Pons (tissue), 1 donor: ENCODE results near the gene UBE2D2.
"Not testable (repeated sequence)": the region's sequence is repeated elsewhere in the genome, so short reads cannot be mapped to it uniquely, and the experiment has no call there.

ENCODE experiments used
- DNase-seq: peaks from one replicate; pipeline ENCODE4 v3.0.0-alpha.2; 2016; ENCODE audit warnings: low spot score

The UBE2D2 gene

DNA sequence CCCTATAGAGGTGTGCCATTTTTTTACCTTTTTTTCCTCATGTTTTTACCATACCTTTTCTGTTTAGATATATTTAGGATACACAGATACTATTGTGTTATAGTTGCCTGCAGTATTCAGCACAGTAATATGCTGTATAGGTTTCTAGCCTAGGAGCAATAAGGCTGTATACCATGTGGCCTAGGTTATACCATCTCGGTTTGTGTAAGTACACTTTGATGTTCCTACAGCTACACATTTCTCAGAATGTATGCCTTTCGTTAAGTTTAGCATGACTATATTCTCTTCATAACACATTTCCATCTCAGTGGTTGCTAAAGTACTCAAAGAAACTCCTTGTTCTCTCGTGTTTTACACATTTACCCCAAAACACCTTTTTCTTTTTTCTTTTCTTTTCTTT is 23.0 kb downstream of the UBE2D2 start:
- DNase-seq, result no peak

DNA sequence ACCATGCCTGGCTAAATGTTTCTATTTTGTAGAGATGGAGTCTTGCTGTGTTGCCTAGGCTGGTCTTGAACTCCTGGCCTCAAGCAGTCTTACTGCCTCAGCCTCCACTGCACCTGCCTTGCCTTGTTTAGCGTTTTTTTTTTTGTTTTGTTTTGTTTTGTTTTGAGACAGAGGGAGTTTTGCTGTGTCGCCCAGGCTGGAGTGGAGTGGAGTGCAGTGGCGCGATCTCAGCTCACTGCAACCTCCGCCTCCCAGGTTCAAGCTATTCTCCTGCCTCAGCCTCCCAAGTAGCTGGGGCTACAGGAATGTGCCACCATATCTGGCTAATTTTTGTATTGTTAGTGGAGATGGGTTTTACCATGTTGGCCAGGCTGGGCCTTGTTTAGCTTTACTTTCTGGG is 27.0 kb downstream of the UBE2D2 start:
- DNase-seq, result not testable (repeated sequence)

DNA sequence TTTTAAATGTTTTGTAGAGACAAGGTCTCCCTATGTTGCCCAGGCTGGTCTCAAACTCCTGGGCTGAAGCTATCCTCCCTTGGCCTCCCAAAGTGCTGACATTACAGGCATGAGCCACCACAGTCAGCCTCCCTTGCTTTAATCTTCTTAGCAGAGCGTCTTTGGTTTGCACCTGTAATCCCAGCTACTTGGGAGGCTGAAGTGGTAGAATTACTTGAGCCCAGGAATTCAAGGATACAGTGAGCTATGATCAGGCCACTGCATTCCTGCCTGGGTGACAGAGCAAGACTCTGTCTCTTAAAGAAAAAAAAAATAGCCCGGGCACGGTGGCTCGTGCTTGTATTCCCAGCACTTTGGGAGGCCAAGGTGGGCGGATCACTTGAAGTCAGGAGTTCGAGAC is 27.8 kb downstream of the UBE2D2 start:
- DNase-seq, result no peak

DNA sequence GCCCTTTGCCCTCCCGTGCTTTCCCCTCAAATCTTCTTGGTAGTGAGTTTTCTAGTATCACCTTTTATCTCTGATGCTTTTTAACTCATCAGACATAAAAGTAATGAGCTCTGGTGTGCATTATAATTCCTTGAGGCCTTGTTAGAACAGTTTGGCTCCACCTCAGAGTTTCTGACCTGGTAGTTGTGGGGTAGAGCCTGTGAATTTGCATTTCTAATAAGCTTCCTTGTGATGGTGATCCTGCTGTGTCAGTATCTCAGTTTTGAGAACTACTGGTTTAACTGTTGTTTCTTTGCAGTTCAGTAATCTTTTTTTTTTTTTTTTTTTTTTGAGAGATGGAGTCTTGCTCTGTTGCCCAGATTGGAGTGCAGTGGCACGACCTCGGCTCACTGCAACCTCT is 31.1 kb downstream of the UBE2D2 start:
- no peak for DNase-seq

DNA sequence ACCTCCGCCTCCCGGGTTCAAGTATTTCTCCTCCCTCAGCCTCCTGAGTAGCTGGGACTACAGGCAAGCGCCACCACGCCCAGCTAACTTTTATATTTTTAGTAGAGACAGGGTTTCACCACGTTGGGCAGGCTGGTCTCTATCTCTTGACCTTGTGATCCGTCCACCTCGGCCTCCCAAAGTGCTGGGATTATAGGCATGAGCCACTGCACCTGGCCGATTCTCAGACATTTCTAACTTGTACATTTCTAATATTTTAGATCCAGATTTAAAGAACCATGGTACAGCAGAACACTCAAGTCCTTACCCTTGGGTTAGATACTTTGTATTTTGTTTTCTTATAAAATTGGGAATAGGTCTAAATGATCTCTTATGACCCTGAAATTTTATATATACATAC is 31.9 kb downstream of the UBE2D2 start:
- DNase-seq, result not testable (repeated sequence)

DNA sequence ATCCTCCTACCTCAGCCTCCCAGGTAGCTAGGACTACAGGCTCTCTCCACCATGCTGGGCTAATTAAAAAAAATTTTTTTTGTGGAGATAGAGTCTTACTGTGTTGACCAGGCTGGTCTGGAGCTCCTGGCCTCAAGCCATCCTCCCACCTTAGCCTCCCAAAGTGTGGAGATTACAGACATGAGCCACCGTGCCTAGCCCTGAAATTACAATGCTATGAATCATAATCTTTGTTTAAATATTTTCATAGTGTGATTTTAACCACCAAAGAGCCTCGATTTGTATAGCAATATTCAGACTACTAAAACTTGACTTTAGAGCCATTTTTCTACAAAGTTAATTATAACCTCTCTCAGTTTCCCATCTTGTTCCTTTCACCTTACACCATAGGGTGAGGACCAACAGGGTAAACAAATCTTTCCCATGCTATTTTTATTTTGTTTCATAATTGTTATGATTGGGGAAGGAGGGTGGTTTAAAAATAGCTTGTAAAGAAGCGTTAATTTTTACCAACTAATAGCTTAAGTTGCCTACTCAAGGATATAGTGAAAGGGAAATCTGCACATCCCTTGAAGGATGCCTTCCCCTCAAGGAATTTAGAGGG is 32.7 kb downstream of the UBE2D2 start:
- no peak for DNase-seq

DNA sequence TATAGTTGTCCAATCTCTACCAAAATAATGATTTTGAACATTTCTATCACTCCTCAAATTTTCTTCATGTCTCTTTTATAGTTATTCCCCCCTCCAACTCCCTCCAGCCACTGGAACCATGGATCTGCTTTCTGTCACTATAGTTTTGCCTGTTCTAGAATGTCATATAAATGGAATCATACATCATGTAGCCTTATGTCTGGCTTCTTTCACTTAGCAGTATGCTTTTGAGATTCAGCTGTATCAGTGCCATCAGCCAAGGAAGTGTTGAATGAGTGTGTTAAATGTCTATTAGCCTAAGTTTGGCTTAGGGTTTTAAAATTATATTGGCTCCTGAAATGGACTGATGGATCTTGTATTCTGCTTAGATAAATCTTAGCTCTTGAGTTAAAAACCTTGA is 36.0 kb downstream of the UBE2D2 start:
- DNase-seq, result no peak

DNA sequence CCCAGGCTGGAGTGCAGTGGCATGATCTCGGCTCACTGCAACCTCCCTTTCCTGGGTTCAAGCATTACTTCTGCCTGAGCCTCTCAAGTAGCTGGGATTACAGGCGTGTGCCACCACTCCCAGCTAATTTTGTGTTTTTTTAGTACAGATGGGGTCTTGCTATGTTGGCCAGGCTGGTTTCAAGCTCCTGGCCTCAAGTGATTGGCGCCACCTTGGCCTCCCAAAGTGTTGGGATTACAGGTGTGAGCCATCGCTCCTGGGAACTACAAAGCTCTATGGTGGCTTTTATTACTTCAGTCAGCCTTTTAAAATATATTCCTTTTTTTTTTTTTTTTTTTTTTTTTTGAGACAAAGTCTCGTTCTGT is 37.4 kb downstream of the UBE2D2 start:
- not testable (repeated sequence) for DNase-seq

DNA sequence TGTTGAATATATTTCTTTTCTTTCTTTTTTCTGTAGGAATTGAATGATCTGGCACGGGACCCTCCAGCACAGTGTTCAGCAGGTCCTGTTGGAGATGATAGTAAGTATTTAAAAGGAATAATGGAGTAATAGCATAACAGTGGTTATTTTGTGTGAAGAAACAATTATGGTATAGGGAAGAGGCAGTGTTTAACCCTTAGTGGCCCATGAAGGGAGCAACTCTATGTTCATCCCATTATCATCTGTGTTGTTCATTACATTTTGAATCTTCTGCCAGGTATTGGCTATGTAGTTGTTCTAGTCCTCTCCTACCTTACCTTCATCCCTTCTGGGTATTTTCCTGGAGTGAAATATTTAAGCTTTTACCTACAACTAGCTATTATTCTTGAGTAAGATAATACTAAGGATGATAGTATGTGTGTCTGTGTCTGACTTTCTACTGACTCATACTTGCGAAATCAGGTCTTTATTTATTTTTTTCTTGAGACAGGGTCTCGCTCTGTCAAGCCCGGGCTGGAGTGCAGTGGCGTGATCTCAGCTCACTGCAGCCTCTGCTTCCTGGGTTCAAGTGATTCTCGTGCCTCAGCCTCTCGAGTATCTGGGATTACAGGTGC is 39.3 kb downstream of the UBE2D2 start:
- DNase-seq, result no peak

DNA sequence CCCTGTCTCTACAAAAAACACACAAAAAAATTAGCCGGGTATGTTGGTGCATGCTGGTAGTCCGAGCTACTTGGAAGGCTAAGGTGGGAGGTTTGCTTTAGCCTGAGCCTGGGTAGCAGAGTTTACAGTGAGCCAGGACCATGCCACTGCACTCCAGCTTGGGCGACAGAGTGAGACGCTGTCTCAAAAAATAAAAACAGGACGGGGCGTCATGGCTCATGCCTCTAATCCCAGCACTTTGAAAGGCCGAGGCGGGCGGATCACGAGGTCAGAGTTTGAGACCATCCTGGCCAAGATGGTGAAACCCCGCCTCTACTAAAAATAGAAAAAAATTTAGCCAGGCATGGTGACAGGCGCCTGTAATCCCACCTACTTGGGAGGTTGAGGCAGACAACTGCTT is 40.3 kb downstream of the UBE2D2 start:
- no peak for DNase-seq

DNA sequence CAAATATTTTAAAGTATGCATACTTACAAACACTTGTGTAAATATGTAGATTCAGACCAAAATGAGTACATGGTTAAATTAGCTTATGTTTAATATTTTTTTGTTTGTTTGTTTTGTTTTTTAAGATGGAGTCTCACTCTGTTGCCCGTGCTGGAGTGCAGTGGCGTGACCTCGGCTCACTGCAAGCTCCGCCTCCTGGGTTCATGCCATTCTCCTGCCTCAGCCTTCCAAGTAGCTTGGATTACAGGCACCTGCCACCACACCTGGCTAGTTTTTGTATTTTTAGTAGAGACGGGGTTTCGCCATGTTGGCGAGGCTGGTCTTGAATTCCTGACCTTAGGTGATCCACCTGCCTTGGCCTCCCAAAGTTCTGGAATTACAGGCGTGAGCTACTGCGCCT is 40.8 kb downstream of the UBE2D2 start:
- not testable (repeated sequence) for DNase-seq

DNA sequence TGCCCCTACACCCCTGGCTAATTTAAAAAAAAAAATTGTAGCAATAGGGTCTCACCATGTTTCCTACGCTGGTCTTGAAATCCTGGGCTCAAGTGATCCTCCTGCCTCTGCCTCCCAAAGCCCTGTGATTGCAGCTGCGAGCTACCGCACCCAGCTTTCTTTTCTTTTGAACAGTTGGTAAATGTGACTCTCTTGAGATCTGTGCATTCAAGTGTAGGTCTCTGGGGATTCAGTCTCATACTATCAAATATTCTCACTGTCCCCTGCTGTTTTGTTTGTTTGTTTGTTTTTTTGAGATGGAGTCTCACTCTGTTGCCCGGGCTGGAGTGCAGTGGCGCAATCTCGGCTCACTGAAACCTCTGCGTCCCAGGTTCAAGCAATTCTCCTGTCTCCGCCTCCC is 44.7 kb downstream of the UBE2D2 start:
- no peak for DNase-seq

DNA sequence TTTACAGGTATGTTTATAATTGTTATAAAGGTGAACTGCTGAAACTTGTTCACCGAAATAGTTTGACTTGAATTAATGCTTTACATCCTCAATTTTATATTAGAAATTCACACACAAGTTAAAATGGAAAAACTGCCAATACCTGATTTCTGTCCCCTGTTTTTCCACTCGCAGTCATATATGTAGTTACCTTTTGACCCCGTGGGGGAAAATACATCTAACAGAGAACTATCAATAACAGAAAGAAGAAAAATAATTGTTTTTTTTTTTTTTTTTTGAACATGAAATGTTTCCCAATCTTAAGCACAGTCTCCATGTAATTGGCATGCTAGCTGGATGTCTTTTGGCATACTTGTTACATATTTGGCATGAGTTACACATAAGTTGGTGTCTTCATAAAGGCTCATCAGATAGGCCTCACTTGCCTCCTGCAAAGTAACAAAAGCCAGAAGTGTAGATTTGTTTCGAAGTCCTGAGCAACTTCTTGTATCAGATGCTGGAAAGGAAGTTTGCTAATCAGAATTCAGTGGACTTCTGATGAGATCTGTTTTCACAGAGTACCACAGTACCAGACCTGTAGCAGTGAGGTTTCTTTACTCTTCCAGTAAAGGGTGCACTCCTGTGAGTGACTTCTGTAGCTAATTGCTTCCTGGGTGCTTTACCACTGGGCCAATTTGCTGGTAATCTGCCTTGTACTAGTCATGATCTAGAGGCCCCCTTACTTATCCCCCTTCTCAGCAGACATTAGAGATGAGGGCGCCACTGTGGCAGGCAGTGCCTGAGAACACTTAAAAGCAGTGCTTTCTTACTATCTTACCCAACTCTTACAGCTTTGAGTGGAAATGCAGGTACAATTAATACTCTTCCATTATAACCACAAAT is 50.8 kb downstream of the UBE2D2 start:
- no peak for DNase-seq

DNA sequence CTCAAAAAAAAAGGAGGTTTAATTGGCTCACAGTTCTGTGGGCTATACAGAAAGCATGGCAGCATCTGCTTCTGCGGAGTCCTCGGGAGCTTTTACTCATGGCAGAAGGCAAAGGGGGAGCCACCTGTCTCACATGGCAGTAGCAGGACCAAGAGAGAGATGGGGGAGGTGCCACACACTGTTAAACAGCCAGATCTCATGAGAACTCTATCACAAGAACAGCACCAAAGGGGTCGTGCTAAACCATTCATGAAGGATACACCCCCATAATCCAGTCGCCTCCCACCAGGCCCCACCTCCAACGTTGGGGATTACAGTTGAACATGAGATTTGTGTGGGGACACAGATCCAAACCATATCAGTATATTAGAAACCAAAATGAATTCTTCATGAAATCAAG is 58.7 kb downstream of the UBE2D2 start:
- DNase-seq, result no peak

DNA sequence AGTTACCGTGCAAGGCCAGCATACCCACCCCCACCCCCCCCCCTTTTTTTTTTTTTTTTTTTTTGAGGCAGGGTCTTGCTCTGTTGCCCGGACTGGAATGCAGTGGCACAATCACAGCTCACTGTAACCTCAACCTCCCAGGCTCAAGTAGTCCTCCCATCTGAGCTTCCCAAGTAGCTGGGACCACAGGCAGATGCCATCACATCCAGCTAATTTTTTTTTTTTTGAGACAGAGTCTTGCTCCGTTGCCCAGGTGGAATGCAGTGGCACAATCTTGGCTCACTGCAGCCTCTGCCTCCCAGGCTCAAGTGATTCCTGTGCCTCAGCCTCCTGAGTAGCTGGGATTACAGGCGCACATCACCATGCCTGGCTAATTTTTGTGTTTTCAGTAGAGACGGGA is 64.3 kb downstream of the UBE2D2 start:
- not testable (repeated sequence) for DNase-seq

DNA sequence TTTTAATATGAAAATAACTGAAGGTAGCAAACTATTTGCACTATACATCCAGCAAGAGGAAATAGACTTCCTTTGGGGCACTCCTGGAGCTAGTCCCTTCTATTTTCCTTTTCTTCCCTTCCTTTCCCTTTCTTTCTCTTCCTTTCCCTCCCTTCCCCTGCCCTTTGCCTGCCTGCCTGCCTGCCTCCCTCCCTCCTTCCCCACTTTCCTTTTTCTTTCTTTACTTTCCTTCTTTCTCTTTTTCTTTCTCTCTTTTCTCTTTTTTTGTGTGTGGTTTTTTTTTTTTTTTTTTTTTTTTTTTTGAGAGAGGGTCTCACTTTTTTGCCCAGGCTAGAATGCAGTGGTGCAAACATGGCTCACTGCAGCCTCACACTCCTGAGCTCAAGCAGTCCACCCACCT is 69.7 kb downstream of the UBE2D2 start:
- no peak for DNase-seq

DNA sequence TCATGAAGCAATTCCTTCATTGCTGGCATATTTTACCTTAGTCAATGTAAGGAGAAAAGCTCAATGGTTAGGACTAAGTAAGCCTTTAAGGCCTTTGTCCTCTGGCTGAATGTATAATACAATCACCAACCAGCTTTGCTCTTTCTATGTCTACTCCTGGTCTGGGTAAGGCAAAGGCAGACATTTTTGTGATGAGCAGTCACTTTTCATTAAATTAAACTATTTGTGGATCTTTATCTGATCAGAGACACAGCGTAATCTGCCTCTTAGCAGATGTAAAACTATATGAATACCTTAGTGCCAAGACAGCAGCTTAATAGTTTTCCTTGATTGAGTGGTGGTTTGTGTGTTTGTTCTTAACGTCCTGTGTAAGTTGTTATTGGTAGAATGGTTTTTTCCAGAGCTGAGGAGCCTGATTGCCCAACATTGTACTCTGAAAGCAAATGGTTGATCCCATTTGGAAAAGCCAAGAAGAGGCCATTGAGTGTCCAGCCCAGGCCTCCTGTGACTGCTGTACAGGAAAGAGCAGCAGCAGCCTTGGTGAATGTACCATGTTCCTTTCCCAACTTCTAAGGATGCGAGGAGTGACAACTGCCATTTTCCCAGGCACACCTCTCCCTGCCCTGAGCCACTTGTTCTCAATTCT is 70.5 kb downstream of the UBE2D2 start:
- DNase-seq, result no peak

DNA sequence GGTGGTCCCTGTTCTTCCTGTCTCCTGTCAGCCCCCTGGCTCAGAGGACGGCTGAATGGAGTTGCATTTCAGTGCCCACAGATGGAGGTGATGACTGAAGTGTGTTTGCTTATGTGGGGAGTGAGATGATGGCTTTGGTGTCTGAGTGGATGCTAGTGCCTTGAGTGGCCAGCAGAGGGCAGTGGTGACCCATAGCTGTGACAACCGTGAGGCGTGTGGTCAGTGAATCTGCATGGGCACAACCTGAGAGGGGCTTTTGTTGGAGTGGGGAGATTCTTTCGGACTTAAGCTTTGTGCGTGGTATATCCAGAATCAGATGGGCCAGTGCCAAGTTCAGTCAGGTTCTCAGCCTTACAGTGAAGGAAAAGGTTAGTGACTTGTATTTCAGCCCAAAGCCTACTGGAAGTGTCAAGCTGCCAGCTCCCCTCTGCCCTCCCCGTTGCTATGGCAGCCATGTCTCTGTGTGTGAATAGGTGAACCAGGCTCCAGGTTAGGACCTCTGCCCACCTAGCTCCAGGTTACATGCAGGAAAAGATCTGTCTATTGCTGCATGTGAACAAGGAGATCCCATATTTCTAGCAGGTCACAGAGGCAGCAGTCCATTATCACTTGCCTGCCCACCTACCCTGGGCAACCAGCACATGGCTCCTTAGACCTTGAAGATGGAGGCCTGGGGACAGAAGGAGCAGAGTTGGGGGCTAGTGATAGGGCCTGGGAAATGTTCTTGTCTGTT is 72.3 kb downstream of the UBE2D2 start:
- peak; percentile 83 for DNase-seq

DNA sequence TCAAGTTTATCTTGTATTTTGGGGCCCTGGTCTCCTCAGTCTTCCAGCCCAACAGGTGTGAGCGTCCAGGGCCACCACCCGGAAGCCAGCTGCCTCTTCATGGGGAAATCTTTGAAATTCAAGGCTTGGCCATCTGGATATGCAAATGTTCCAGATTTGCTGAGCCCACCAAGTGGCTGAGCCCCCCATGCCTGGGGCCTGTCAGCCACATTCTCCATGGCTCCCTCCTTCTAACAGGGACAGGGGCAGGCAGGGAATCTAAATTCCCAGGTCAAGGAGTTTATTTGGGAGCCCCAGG is 72.8 kb downstream of the UBE2D2 start:
- no peak for DNase-seq

DNA sequence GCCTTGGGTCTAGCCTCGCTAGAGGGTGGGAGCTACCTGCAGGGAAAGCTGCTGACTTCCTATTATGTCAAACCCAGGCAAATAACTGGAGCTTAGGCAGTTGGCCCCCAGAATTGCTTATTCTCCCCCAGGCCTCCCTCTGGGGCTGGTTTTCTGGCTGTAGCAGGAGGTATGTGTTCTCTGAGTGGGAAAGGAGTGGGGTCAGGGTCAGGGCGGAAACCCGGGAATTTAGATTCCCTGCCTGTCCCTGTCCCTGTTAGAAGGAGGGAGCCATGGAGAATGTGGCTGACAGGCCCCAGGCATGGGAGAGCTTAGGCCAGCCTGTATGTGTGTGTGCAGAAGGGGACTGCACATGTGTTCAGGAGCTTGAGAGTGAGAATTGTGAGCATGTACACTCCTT is 73.4 kb downstream of the UBE2D2 start:
- DNase-seq, result no peak

DNA sequence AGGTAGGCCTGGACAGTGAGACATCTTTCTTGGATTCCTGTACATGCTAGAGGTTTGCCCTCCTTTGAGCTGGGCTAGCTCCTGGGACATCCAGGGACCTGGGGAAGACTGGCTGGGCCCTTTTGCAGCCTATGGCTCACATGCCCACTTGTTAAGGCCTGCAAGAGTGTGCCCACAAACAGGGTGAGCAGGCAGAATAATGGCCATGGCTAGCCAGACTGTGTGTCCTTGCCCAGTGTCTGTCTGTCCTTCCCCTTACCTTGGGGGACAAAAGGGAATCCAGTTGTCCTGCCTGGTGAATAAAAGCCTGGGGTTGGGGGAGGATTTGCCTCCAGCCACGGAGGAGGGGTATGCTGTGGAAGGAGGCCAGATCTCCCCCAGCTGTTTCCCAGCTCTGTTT is 74.1 kb downstream of the UBE2D2 start:
- DNase-seq, result no peak

DNA sequence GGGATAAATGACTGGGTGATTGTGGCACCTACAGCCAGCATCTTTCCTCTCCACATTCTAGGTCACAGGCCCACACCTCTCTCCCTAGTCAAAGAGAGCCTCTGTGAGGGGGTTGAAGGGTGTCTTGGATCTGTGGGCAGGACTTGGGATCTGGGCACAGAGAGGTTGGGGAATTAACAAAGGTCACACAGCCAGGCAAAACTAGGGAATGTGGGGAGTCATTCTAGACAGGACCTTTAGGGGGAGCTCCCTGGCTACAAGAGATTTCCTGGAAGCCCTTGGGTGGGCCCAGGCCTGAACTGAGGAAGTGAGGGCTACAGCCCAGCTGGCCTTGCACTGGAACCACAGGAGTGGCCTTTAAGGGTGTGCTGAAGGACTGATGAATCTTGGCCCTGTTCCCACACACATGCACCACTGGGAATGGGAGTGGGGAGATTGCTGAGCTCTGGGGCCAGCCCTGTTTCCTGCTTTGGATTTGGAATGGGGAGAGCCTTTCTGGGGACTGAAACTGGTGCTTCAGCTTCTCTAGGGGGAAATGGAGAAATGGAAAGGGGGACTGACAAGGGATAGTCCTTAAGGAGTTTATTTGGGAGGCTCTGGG is 74.6 kb downstream of the UBE2D2 start:
- peak; percentile 77 for DNase-seq
